ENCODE data around the gene MCTP2.

Gene MCTP2

GRCh38 chr15:94352636-94353487 lies 121.5 kb downstream of the MCTP2 start:
- no peak overlapping the region for H3K27ac ChIP-seq
- TF ChIP-seq ZFX (IDR thresholded peaks at IDR 0.05) (no peak), CTCF (conservative IDR thresholded peaks at IDR 0.05) (no peak)

GRCh38 chr15:94353488-94353820 lies 122.1 kb downstream of the MCTP2 start:
- H3K27ac ChIP-seq: no peak overlapping the region
- no peak for TF ChIP-seq ZFX (IDR thresholded peaks at IDR 0.05)
- no peak for TF ChIP-seq CTCF (conservative IDR thresholded peaks at IDR 0.05)

- H3K27ac ChIP-seq: no peak overlapping the region
- TF ChIP-seq ZFX (IDR thresholded peaks at IDR 0.05): no peak
Measured at GRCh38 chr15:94354655-94355054, 123.3 kb downstream of the MCTP2 start.

GRCh38 chr15:94359716-94360115 lies 128.4 kb downstream of the MCTP2 start:
- no peak for TF ChIP-seq CTCF (conservative IDR thresholded peaks at IDR 0.05)
- TF ChIP-seq ZFX (IDR thresholded peaks at IDR 0.05): no peak
- no peak overlapping the region for H3K27ac ChIP-seq

- TF ChIP-seq ZFX (IDR thresholded peaks at IDR 0.05) (no peak), CTCF (conservative IDR thresholded peaks at IDR 0.05) (no peak)
Measured at GRCh38 chr15:94360251-94360685, 128.9 kb downstream of the MCTP2 start.

GRCh38 chr15:94362385-94363092 lies 131.2 kb downstream of the MCTP2 start:
- TF ChIP-seq CTCF (conservative IDR thresholded peaks at IDR 0.05) (no peak), ZFX (IDR thresholded peaks at IDR 0.05) (no peak)
- H3K27ac ChIP-seq: no peak overlapping the region

More at GRCh38 chr15:94360251-94360685, 128.9 kb downstream of the MCTP2 start:
- no peak overlapping the region for H3K27ac ChIP-seq

- H3K27ac ChIP-seq: no peak overlapping the region
- no peak for TF ChIP-seq ZFX (IDR thresholded peaks at IDR 0.05)
- no peak for TF ChIP-seq CTCF (conservative IDR thresholded peaks at IDR 0.05)
Measured at GRCh38 chr15:94363382-94363781, 132.0 kb downstream of the MCTP2 start.

Measured in C4-2B (cell line).